Measurements from ENCODE around the gene POLR2E. TPM values are rescaled to one million over a fixed set of nuclear protein-coding genes. Genes with fewer than 3 reads are reported as not detected.
A peak's percentile ranks its signal among the peaks of the same experiment; 100 is the strongest.

POLR2E gene
- polyA plus RNA-seq, 3 donors: 120 to 167 (median 144) TPM

- DNase-seq (ENCODE audit: extremely low read depth in 1 of 11, low read depth in 9 of 11, low spot score in 4 of 11): peak in 2 of 11 donors; percentile 31 to 51
Measured at GRCh38 chr19:1105008-1105872, 10.1 kb upstream of the POLR2E start.

GRCh38 chr19:1104311-1105007 lies 9.3 kb upstream of the POLR2E start:
- peak in 6 of 11 donors; percentile 51 to 72 (median 62) for DNase-seq (ENCODE audit: extremely low read depth in 1 of 11, low read depth in 9 of 11, low spot score in 4 of 11)

- DNase-seq (ENCODE audit: extremely low read depth in 1 of 11, low read depth in 9 of 11, low spot score in 4 of 11): peak; percentile 97 to 100 (median 99)
Measured at GRCh38 chr19:1103708-1104310, 8.6 kb upstream of the POLR2E start, which contains the start of gene GPX4. TSS of gene GPX4 (plus strand) at chr19:1103994. CDS start at chr19:1104044, 50 bp downstream.

- no peak for DNase-seq (ENCODE audit: extremely low read depth in 1 of 11, low read depth in 9 of 11, low spot score in 4 of 11)
Measured at GRCh38 chr19:1103132-1103707, 8.0 kb upstream of the POLR2E start.

- peak in 1 of 11 donors; percentile 18 for DNase-seq (ENCODE audit: extremely low read depth in 1 of 11, low read depth in 9 of 11, low spot score in 4 of 11)
Measured at GRCh38 chr19:1102407-1103131, 7.4 kb upstream of the POLR2E start.

GRCh38 chr19:1101337-1101698 lies 6.1 kb upstream of the POLR2E start:
- DNase-seq (ENCODE audit: extremely low read depth in 1 of 11, low read depth in 9 of 11, low spot score in 4 of 11): no peak

- DNase-seq (ENCODE audit: extremely low read depth in 1 of 11, low read depth in 9 of 11, low spot score in 4 of 11): no peak
Measured at GRCh38 chr19:1098177-1099051, 3.2 kb upstream of the POLR2E start.

- no peak for DNase-seq (ENCODE audit: extremely low read depth in 1 of 11, low read depth in 9 of 11, low spot score in 4 of 11)
Measured at GRCh38 chr19:1097810-1098176, 2.6 kb upstream of the POLR2E start.

GRCh38 chr19:1094655-1094977 lies 559 bp downstream of the POLR2E start:
- no peak for DNase-seq (ENCODE audit: extremely low read depth in 1 of 11, low read depth in 9 of 11, low spot score in 4 of 11)

GRCh38 chr19:1093811-1094553 lies 1.2 kb downstream of the POLR2E start:
- DNase-seq (ENCODE audit: extremely low read depth in 1 of 11, low read depth in 9 of 11, low spot score in 4 of 11): no peak

- no peak for DNase-seq (ENCODE audit: extremely low read depth in 1 of 11, low read depth in 9 of 11, low spot score in 4 of 11)
Measured at GRCh38 chr19:1093330-1093729, 1.8 kb downstream of the POLR2E start.

GRCh38 chr19:1091544-1092175 lies 3.5 kb downstream of the POLR2E start:
- DNase-seq (ENCODE audit: extremely low read depth in 1 of 11, low read depth in 9 of 11, low spot score in 4 of 11): no peak

GRCh38 chr19:1090731-1091543 lies 4.2 kb downstream of the POLR2E start:
- DNase-seq (ENCODE audit: extremely low read depth in 1 of 11, low read depth in 9 of 11, low spot score in 4 of 11): no peak

- DNase-seq (ENCODE audit: extremely low read depth in 1 of 11, low read depth in 9 of 11, low spot score in 4 of 11): no peak
Measured at GRCh38 chr19:1089891-1090290, 5.3 kb downstream of the POLR2E start.

- DNase-seq (ENCODE audit: extremely low read depth in 1 of 11, low read depth in 9 of 11, low spot score in 4 of 11): no peak
Measured at GRCh38 chr19:1089126-1089771, 5.9 kb downstream of the POLR2E start.
